HG02642 (cell line): ENCODE measurements around the gene CTAGE15.
"Not testable (repeated sequence)": the region's sequence is repeated elsewhere in the genome, so short reads cannot be mapped to it uniquely, and the experiment has no call there.

Experiments used
- ATAC-seq: cut with Tn5 transposase; IDR thresholded peaks from one replicate; pipeline ENCODE4 v1.9.1; 2021; ENCODE audit warnings: mild to moderate bottlenecking; ENCODE audit not compliant: unreplicated experiment, poor library complexity

CTAGE15 gene, protein sequence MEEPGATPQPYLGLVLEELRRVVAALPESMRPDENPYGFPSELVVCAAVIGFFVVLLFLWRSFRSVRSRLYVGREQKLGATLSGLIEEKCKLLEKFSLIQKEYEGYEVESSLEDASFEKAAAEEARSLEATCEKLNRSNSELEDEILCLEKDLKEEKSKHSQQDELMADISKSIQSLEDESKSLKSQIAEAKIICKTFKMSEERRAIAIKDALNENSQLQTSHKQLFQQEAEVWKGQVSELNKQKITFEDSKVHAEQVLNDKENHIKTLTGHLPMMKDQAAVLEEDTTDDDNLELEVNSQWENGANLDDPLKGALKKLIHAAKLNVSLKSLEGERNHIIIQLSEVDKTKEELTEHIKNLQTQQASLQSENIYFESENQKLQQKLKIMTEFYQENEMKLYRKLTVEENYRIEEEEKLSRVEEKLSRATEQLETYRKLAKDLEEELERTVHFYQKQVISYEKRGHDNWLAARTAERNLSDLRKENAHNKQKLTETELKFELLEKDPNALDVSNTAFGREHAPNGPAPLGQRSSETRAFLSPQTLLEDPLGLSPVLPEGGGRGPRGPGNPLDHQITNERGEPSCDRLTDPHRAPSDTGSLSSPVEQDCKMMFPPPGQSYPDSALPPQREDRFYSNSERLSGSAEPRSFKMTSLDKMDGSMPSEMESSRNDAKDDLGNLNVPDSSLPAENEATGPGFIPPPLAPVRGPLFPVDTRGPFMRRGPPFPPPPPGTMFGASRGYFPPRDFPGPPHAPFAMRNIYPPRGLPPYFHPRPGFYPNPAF

DNA sequence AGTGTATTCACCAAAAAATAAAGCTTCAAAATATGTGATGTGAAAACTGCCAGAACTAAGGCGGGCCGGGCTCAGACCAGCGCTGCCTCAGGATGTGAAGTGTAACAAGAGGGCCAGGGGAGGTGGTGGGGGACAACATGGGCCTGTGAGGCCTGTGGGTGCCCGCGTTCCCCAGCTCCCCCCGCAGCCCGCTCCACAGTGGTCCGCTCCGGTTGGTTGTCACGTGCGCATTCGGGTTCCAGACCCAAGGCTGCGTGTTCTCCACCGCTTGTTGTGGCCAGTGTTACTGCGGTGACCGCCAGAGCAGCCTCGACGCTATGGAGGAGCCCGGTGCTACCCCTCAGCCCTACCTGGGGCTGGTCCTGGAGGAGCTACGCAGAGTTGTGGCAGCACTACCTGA lies at the start of gene CTAGE15:
CTAGE15 (plus strand) TSS at position 301 of the 400 bp plus-strand sequence; CDS start at position 318, 17 bp downstream.
- not testable (repeated sequence) for ATAC-seq

DNA sequence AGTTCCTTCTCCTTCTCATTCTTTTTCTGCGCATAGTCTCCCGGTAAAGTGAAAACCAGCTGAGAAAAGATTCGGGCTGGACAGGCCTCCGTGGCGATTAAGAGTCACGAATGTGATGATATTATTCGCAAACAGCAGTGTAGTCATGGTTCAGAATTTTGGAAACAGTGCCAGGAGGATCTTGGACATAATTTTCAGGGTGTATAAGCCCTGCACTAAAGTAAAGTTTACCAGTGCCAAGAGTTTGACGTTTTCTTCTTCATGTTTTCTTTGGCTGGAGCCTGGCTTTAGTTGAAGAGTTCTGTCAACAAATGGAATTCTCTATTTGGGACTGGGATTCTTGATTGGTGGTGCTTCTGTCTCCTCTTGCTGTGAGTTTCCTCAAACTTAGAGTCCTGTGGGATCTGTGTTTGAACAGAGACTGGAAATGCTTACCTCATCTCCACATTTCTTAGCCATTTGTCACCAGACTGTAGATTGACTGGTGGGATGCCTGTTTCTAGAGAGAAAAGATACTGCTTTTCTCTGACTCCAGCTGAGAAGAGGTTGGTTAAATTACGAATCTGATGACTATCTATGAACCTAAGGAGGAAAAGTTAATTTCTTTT lies 49.2 kb upstream of the CTAGE15 start:
- not testable (repeated sequence) for ATAC-seq

DNA sequence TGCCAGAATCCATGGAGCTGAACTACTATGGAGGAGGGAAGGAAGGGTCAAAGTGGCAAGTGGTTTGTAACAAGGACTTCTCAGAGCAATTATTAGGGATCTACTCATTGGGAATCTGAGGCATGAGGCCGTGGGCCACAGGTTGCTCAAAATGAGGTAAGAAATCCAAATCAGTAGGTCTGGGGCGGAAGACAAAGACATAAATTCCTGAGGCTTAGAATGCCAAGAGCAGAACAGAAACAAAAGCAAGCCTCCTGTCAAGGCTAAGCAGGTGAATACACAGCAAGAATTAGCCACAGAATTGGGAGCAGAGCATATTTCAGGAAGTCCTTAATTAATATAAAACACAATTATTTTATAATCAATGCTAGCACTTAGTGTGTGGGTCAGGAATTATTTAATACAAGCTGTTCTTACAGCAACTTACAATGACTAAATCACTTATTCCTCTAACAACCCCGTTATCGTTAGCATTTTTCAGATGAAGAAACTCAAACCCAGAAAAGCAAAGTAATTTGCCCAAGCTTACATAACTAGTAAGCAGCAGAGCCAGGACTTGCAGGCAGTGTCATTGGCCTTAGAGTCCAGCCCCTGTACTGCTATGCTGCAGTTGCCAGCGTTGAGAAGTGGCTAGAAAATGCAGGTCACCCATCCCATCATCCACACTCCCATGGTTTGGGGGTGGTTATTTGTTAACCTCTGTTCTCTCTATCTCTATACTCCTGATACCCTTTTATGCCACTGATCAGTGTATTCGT lies 40.3 kb upstream of the CTAGE15 start:
- ATAC-seq, result not testable (repeated sequence)

DNA sequence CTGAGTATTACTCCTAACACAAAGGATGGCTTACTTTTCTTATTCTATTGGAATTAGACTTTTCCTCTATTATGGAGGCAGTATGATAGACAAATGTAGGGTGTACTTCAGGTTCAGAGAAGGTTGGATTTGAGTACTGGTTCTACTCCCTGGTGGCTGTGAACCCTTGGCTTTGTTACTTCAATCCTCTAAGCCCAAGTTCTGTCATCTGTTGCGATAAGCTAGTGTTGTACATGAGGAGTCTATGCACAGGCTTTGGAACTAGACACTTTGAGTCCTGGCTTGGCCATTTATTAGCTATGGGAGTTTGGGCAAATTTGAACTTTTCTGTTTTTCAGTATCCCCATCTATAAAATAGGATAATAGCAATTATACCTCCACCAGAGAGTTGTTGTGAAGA lies 39.7 kb upstream of the CTAGE15 start:
- not testable (repeated sequence) for ATAC-seq

DNA sequence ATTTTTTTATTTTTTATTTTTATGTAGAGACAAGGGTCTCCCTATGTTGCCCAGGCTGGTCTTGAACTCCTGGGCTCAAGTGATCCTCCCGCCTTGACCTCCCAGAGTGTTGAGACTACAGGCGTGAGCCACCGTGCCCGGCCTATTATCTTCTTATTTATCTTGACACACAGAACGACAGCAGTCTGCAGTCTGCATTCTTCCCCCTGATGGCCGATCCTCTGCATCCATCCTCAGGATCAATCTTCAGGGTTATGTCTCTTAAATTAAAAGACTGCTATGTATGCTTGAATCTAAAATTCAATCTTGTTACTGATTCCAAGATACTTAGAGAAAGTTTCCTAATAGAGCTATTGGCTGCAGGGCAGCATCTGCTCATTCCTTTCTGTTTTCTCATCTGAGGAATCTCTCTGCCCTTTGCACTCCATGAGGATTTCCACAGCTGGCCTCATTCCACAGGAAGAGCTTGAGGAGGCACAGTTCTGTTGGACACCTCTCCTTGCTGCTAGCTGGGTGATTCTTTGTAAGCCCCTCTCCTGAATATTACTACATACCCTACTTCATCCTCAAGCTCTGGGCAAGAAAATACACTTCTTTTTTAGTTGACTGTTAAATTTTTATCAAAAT lies 38.3 kb upstream of the CTAGE15 start:
- ATAC-seq, result not testable (repeated sequence)

DNA sequence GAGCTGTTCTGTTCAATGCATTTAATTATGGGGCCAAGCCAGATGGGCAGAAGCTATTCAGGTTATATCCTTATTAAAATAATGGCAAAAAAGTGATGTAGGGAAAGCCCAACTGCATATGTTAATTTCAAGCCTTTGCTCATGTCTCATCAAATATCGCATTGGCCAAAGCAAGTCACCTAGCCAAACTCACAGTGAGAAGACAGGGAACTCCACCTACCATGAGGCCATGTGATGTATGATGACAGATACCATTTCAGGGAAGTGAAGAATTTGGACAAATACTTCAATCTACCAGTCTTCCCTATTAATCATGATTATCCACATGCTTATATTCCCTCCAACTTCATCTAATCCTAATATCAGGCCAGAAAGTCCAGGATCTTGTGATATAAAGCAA lies 35.2 kb upstream of the CTAGE15 start:
- not testable (repeated sequence) for ATAC-seq

DNA sequence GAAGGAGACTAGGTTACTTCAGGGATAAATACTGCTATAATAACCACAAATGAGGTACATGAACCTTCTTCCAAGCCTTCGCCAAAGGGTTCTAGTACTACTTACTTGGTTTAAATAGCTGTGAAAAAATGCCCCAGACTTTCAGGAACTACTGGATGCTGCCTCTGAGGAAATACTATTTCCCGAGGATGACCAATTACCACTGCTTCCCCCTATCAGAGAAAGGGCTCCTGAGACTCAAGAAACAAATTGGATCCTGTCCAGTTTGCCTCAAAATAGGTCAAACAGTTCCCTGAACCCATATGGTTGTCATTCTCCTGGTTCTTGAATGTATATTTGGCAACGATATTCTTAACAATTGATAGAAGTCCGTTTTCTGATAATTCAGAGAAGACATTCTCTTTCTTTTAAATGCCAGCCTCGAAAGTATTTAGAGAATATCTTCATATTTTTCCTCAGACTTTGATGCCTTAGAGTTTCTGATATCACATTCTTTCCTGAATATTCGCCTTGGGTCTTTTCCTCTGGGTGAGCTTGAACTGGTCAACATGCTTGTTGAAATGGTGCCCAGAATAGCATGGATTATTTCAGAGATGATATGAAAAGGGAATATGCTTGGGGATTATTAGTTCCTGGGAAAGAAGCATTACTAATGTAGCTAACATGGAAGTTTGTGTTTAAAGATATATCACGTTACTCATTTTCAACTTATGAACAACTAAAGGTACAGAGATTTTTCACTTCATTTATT lies 28.1 kb upstream of the CTAGE15 start:
- ATAC-seq, result not testable (repeated sequence)

DNA sequence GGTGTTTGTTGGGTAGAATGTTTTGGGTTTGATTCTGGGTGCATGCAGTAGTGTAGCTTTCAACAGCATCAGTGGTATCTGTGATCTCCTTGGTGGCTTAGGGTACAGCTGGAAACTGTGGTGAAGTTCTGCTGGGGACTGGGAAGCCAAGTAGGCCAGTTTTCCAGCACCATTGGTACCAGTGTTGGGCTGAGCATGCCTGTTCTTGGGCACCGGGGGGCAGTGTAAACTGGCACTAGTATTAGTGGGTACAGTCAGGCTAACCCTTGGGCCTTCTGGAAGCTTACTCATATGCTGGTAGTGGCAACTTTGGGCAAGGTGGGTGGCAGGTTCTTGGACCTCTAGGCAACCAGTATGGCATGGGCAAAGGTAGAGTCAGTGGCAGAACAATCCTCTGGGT lies 15.6 kb upstream of the CTAGE15 start:
- not testable (repeated sequence) for ATAC-seq

DNA sequence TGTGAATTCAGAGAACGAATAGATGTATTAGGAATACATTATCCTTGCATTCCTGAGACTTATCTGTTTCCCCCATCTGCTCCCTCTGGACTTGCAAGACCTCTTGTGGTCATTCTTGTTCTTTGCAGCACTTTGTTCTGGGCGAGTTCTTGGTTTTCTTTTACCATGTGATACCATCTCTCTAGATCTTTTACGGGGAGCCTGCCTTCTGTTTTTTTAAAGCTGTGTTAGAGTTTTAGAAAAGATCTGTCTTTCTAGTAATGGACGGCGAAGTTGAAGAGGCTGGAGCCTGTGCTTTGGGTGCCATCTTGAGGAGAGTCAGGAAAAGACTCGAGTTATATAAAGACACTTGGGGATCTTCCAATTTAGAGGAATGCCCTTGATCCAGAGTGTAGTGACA lies 8.3 kb upstream of the CTAGE15 start:
- peak; percentile 58 for ATAC-seq

DNA sequence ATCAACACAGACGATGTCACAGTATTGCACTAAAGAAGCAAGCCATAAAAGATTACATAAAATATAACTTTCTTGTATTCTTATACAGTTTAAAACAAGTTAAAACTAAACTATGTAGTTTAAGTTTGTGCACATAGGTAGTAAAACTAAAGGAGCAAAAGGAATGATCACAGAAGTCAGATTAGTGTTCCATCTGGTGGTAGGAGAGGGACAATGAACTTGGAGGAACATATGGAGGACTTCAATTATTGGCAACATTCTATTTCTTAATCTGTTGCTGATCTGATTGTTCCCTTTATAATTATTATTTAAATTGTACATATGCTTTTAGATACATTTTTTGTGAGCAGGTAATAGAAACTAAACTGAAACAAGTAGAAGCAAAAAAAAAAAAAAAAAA lies 5.6 kb upstream of the CTAGE15 start:
- ATAC-seq, result not testable (repeated sequence)

DNA sequence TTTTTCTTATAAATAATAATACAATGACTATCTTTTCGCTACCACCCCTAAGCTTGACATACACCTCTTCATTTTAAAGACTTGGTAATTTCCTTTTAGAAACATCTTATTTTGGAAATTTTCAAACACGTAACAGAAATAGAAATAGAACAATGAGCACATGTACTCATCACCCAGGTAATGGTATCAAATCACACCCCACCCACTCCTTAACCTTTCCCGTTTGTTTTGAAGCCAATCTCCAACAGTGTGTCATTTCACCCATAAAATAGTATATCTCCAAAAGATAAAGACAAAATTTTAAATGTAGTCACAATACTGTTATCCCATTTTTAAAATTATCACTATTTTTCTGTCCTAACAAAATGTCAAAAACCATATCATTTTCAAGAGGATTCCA lies 16.6 kb downstream of the CTAGE15 start:
- ATAC-seq, result not testable (repeated sequence)

DNA sequence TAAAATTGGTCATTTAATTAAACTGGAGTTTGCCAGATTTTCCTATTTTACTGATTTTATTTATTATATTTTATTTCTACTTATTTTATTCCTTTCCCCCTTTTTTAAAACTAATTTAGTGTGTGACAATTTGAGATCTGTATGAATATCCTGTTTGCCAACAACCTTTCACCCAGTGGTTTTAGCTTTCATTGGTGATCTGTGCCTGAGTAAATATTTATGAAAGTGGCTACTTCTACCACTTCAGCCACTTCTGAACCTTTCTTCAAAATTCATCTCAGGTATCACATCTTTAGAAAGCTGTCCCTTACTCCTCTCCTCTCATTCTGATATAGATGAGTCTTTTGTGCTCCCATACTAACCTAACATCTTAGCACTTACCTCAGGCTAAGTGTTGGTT lies 18.3 kb downstream of the CTAGE15 start:
- not testable (repeated sequence) for ATAC-seq

DNA sequence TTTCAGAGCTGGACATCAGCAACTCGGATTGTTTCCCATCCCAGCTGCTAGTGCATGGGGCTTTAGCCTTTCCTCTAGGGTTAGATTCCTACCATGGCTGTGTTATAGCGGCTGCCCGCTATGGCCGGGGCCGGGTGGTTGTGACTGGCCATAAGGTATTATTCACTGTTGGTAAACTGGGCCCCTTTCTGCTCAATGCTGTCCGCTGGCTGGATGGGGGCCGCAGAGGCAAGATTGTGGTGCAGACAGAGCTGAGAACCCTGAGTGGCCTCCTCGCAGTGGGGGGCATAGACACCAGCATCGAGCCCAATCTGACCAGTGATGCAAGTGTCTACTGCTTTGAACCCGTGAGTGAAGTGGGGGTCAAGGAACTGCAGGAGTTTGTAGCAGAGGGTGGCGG lies 26.5 kb downstream of the CTAGE15 start:
- ATAC-seq, result not testable (repeated sequence)

DNA sequence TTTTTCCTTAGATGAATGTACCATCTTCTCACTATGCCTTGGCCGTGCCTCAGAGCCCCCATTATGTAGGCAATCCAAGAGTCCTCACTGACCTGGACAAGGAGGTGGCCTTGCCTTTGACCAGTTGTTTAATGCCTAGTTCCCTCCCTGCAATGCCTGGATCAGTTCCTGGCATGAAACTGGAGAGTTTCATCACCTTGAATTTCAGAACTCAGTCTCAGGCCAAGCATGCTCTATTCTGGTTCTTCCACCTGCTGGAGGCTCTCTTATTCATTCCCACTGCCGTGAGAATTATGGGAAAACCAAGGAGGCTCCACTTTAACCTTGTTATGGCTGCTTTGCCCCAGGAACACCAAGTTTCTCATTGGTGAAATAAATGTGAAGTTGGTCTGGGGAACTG lies 31.9 kb downstream of the CTAGE15 start:
- ATAC-seq, result not testable (repeated sequence)

DNA sequence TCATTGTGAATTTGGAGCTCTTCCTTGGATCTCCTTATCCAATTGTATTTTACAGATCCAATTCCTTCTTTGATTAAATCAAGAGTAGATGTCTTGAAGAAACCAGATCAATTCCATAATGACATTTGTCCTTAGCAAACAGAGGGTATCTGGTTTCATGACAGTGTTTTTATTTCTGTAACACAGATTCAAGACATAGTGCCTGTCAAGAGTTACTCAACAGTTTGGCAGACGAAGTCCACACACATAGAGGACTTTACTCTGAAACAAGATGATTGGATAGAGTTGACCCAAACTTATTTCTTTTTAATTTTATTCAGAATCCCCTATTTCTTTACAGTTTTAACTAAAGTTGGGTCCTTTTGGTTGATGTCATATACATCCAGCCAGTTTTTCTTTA lies 34.5 kb downstream of the CTAGE15 start:
- not testable (repeated sequence) for ATAC-seq

DNA sequence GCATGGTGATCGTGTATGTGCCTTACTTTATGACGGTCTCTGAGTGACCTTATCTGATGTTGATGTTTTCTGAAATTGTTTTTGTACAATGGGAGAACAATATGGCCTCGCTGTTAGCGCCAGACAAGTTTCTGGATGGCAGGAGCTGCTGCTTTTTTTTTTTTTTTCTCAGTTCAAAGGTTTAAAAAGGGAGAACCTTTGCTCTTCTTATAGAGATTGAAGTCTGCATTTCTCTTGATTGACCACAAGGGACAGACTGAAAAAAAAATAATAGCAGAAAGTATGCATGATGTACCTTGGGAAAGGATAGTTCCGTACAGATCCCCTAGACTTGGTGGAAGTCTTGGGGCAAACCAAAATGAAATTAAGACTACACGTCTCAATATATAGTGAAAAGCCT lies 43.9 kb downstream of the CTAGE15 start:
- not testable (repeated sequence) for ATAC-seq

DNA sequence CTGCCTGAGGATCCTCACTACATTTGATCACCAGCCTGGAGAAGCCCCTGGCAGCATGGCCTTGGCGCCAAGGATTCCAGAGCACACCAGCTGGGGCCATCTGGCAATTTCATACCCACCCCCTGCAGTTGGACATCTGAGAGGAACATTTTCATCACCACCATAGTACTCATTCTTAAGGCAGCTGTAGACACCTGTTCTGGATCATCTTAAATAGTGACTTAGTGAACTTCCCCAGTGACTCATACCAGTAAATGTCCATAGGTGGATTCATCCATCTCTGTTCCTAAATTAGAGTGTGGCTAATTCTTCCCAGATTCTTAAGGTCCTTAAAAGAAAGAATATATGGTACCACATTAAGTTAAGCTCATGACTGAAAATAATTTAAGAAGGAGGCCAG lies 45.6 kb downstream of the CTAGE15 start:
- ATAC-seq, result not testable (repeated sequence)

DNA sequence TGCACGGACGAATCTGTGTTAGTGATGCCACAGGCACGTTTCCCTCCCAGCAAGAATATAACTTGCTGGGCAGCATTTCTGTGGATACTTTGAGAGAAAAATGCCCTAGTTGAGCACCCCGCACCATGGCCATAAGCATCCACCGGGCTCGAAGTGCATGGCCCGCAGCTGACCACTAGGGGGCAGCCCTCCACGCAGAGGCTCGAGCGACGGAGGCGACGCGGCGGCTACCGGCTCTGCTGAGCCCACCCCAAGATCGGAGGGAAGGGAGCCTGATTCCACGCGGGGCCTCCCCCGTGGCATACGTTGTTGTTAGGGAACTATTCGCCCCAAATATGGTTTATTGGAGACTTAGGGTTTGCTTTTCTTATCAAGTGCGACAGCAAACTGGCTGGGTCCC lies 48.5 kb downstream of the CTAGE15 start:
- ATAC-seq, result peak; percentile 38

DNA sequence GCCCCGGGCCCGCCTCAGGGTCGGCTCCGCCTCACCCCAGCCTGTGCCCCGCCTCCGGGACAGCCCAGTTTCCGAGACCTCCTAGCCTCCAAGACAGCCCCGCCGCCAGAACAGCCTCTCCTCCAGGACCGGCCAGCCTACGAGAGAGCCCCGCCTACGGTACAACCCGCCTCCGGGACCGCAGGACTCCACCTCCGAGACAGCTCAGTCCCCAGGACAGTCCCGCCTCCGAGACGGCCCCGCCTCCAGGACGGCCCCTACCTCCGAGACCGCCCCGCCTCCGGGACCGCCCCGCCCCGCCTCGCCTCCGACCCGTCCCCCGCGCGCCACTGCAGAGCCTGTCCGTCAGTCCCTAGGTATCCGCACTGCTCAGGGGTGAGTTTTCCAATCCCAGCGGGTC lies 49.0 kb downstream of the CTAGE15 start, which contains the start of gene TCAF2:
TCAF2 (plus strand) TSS at position 329 of the 400 bp plus-strand sequence.
- peak; percentile 83 for ATAC-seq
